Measurements from ENCODE around the gene FAM162A.

GRCh38 chr3:122392868-122393844, 9.2 kb downstream of the FAM162A start:
- TF ChIP-seq CTCF (IDR thresholded peaks at IDR 0.05; ENCODE audit: extremely low read depth in 1 of 2, insufficient read depth in 1 of 2, low read depth in 1 of 2, low read length in 2 of 2) (peak; percentile 56 to 61), POLR2A (IDR thresholded peaks at IDR 0.05; ENCODE audit: low read depth, low read length) (no peak), POLR2AphosphoS5 (IDR thresholded peaks at IDR 0.05; ENCODE audit: insufficient read depth, low read depth, low read length) (no peak)
- TF ChIP-seq, protein P1, sequence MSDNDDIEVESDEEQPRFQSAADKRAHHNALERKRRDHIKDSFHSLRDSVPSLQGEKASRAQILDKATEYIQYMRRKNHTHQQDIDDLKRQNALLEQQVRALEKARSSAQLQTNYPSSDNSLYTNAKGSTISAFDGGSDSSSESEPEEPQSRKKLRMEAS (IDR thresholded peaks at IDR 0.05; ENCODE audit: insufficient read depth, insufficient read length), result no peak

Data from endothelial cell of umbilical vein (primary cell).